Gastroesophageal sphincter (tissue), 3 donors: ENCODE data around the gene AXL.

Experiments
- EP300 ChIP-seq: sonication (generic); formaldehyde crosslinking; IDR thresholded peaks from one replicate; pipeline ENCODE4 v1.6.1; 2017; ENCODE audit warnings: antibody characterized with exemption, mild to moderate bottlenecking
- POLR2AphosphoS5 ChIP-seq: sonication (generic); formaldehyde crosslinking; IDR thresholded peaks from one replicate; pipeline ENCODE4 v1.6.1; 2017; ENCODE audit warnings: antibody characterized with exemption
- TF ChIP-seq, protein P1 (sequence below), 4 experiments: fragments of 200-600 bp in 2 of 4; fragments of 450-650 bp in 2 of 4; sonication (generic) in 1 of 4; IDR thresholded peaks; one replicate each; pipeline ENCODE4 v1.5.1; 2017 to 2019; ENCODE audit warnings: antibody characterized with exemption in 4 of 4, mild to moderate bottlenecking in 2 of 4, moderate library complexity in 2 of 4

DNA sequence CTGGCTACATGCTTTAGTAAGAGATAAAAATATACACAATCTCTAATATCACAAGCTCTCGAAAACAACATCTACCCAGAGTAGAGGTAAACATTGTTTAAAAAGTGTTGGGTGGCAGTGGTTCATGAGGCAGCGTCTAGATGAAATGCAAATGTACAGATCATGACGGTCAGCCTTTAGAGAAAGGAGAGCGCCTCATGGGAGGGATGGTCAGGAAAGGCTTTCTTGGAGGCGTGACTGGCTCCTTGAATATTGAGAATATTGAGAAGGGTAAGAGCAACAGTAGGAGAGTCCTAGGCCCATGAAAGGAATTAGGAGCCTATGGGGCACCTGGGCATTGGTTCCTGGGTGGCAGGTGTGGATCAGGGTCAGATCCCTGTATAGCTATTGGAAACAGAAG, 55.8 kb downstream of the AXL start:
- TF ChIP-seq, protein P1, sequence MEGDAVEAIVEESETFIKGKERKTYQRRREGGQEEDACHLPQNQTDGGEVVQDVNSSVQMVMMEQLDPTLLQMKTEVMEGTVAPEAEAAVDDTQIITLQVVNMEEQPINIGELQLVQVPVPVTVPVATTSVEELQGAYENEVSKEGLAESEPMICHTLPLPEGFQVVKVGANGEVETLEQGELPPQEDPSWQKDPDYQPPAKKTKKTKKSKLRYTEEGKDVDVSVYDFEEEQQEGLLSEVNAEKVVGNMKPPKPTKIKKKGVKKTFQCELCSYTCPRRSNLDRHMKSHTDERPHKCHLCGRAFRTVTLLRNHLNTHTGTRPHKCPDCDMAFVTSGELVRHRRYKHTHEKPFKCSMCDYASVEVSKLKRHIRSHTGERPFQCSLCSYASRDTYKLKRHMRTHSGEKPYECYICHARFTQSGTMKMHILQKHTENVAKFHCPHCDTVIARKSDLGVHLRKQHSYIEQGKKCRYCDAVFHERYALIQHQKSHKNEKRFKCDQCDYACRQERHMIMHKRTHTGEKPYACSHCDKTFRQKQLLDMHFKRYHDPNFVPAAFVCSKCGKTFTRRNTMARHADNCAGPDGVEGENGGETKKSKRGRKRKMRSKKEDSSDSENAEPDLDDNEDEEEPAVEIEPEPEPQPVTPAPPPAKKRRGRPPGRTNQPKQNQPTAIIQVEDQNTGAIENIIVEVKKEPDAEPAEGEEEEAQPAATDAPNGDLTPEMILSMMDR (IDR thresholded peaks at IDR 0.05) = no peak
- no peak for TF ChIP-seq EP300
- TF ChIP-seq POLR2AphosphoS5 = no peak
